ENCODE results near the gene EEF1AKMT4.

Gene EEF1AKMT4

DNA sequence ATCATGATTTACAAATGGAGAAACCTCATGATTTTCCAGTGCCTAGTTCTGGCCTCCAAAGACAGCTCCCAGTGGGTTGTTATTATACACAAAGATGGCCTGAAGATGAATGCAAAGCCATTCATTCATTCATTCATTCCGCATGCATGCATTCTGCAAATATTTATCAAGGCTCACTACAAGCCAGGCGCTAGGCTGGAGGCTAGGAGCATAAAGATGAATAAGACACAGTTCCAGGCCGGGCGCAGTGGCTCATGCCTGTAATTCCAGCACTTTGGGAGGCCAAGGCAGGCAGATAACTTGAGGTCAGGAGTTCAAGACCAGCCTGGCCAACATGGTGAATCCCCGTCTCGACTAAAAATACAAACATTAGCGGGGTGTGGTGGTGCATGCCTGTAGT, 47.1 kb downstream of the EEF1AKMT4 start:
- in situ Hi-C loops (cut with MboI; ENCODE audit: low sequenced_read_pairs) = no loop called here

DNA sequence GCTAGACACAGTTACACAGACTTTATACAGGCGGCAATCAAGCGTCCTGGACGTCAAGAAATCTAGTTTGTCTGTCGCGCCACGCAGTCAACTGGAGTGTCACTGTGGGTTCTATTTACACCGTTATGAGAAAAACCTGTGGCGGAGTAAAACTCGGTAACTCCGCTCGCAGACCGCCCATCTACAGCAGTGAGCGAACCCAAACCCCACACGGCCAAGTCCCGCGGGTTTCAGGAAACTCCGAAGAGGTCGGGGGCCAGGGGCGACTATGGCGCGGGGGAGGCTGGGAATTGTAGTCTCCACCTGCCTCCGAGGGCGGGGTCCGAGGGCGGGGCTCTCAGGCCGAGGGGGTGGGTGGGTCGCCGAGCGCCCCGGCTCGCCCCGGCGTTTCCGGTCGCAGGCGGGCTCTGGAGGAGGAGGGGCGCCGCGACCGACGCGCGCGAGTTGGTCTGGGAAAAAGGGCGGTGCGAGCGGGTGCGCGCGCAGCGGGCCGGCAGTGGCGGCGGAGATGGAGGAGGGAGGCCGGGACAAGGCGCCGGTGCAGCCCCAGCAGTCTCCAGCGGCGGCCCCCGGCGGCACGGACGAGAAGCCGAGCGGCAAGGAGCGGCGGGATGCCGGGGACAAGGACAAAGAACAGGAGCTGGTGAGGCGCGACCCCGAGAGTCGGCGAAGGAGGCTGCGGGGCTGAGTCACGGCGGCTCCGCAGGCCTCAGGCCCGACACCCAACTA, 49.5 kb downstream of the EEF1AKMT4 start, which contains the start of gene PSMD2:
Gene PSMD2, plus strand, starts transcription at position 483 of the 729 bp plus-strand sequence. Its CDS starts 26 bp downstream, at position 509.
- in situ Hi-C loops (cut with MboI; ENCODE audit: low sequenced_read_pairs) = no loop called here

DNA sequence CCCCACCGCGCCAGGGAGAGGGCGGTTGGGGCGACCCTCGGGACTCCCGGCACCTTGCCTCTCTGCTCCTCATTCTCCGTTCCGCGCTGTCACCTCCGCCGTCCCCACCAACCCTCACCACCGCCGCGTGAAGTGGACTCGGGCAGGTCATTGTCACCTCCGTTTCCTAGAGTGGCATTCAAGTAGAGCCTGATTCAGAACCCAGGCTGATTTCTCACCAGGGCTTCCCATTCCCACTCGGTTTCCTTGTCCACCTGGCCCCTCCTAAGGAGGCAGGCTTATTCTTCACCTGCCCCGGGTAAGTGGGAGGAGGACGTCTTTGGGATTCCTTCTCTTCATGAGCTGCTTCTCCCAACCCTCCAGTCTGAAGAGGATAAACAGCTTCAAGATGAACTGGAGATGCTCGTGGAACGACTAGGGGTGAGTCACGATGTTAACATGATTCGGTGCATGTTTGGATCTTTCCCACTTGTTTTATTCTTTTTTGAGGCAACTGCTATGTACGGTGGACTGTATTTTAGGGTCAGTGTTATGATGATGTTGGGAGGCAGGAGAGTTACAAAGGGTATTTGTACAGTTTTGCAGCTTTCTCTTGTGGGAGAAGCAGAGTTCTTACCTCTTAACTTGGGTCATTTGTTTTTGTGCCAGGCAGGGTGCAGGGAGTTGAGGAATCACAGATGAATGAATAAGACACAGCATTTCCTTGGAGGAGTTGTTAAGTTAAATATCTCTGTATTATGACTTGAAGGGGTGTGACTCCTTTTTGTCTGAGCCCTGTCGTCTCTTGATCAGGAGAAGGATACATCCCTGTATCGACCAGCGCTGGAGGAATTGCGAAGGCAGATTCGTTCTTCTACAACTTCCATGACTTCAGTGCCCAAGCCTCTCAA, 50.3 kb downstream of the EEF1AKMT4 start:
- in situ Hi-C loops (cut with MboI; ENCODE audit: low sequenced_read_pairs) = no loop called here

DNA sequence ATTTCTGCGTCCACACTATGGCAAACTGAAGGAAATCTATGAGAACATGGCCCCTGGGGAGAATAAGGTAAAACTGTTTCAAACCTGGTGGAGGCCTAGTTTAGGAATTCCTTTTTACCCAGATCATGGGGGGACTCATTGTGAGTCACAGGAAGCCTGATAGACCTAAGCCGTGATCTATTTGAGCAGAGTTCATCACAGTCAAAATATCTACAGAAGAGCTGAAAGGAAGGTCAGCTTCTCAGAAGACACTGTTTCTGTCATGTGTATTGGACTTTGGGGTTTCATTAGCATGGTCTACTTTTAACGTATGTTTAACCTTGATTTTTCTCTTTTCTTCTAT, 50.9 kb downstream of the EEF1AKMT4 start:
- in situ Hi-C loops (cut with MboI; ENCODE audit: low sequenced_read_pairs) = no loop called here

DNA sequence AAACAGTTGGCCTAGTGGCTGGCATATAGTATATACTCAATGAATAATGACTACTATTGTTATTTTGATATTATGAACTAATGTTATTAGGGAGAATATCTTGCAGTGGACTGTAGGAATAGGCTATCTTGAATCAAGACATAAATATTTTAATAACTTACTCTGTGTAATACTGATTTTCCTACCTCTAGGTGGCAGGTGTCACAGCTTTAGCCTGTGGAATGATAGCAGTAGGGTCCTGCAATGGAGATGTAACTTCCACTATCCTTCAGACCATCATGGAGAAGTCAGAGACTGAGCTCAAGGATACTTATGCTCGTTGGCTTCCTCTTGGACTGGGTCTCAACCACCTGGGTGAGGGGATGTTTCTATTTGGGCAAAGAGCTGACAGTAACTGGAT, 56.1 kb downstream of the EEF1AKMT4 start:
- in situ Hi-C loops (cut with MboI; ENCODE audit: low sequenced_read_pairs) = no loop called here

DNA sequence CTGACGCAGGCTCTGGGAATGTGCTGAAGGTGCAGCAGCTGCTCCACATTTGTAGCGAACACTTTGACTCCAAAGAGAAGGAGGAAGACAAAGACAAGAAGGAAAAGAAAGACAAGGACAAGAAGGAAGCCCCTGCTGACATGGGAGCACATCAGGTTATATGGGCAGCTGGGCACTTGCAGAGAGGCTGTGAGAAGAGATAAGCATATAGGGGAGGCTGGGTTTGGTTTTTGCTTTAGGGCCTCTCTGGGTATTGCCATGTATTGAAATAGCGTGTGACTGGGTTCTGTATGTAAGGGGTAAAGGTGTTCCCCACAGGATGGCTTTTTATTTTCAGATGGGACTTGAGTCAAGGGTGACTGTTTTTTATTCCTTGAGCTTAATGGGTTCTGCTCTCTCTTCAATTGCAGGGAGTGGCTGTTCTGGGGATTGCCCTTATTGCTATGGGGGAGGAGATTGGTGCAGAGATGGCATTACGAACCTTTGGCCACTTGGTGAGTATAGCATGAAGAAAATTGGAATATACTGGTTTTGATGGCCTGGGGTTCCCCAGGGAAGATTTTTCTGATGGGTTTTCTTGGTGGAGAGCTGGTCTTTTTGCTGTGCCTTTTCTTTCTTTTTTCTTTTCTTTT, 57.0 kb downstream of the EEF1AKMT4 start:
- in situ Hi-C loops (cut with MboI; ENCODE audit: low sequenced_read_pairs) = no loop called here

DNA sequence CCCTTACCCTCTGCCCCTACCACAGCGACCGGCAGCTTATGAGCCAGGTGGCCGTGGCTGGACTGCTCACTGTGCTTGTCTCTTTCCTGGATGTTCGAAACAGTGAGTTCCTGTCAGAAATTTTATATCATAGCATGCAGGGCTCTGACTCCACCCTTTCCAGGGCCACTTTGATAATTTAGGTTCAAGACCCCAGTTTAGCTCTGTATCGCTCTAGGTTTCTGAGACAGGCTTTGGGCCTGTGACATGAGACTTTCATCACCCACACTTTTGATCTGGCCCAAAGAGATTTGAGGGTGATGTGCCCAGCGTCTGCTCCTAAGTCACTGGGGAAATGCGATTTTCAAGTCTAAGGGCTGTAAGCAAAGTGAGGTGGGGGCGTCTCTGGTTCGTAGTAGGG, 58.4 kb downstream of the EEF1AKMT4 start:
- in situ Hi-C loops (cut with MboI; ENCODE audit: low sequenced_read_pairs) = no loop called here

Measured in hTERT RPE-1 (cell line).